ENCODE data around the gene LRRFIP1. TPM values are rescaled to one million over a fixed set of nuclear protein-coding genes. Genes with fewer than 3 reads are reported as not detected.

LRRFIP1 gene
- total and polyA plus RNA-seq, 2 of the 13 experiments (the other 11 are each of a cell fraction or from before 2014, with no cell fraction given): 15.9 to 40.5 TPM

DNA sequence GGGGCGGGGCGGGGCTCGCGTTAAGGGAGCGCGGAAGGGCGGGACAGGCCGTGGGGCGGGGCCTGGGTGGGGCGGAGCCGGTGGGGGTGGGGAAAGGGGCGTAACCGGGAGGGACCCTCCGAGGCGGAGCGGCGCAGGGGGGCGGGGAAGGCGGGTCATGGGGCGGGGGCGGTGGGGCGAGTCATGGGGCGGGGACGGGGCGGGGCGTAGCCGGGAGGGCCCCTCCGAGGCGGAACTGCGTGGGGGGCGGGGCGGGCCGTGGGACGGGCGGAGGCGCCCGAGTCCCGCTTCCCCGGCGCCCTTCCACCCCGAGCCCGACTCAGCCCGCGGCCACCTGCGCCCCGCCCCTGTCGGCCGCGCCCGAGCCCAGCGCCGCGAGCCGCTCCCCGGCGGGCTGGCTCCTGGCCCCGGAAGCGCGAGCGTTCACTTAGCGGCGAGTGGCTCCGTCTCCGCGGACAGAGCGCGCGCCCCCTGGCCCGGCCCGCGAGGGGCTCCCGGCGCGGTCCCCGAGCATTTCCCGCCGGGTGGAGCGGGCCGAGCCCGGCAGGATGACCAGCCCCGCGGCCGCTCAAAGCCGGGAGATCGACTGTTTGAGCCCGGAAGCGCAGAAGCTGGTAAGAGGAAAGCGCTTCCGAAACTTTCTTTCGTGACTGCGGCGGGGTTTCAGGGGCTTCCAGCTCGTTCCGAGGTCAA, 64.7 kb downstream of the LRRFIP1 start (continued):
- TF ChIP-seq ZNF749 (CRISPR knock-in tag; IDR thresholded peaks at IDR 0.05; ENCODE audit: borderline replicate concordance): no peak
- no peak for TF ChIP-seq ZNF34 (CRISPR knock-in tag; IDR thresholded peaks at IDR 0.05; ENCODE audit: borderline replicate concordance)
- TF ChIP-seq SAP130 (CRISPR knock-in tag; IDR thresholded peaks at IDR 0.05; ENCODE audit: low read depth): peak; percentile 80
- peak; percentile 28 for TF ChIP-seq ASH2L (IDR thresholded peaks at IDR 0.05; ENCODE audit: insufficient read length, low read depth, low read length)
- TF ChIP-seq KLF12 (CRISPR knock-in tag; IDR thresholded peaks at IDR 0.05; ENCODE audit: borderline replicate concordance): peak; percentile 89
- TF ChIP-seq MEIS1 (CRISPR knock-in tag; IDR thresholded peaks at IDR 0.05; ENCODE audit: borderline replicate concordance): 0 out of 2 replicates have a peak, but pooled peaks have one; percentile 70
- TF ChIP-seq SMARCC2 (IDR thresholded peaks at IDR 0.05): no peak
- 0 out of 2 replicates have a peak, but pooled peaks have one; percentile 81 for TF ChIP-seq ETS1 (CRISPR knock-in tag; IDR thresholded peaks at IDR 0.05)
- TF ChIP-seq ZNF12 (CRISPR knock-in tag; IDR thresholded peaks at IDR 0.05): no peak
- TF ChIP-seq, protein P1, sequence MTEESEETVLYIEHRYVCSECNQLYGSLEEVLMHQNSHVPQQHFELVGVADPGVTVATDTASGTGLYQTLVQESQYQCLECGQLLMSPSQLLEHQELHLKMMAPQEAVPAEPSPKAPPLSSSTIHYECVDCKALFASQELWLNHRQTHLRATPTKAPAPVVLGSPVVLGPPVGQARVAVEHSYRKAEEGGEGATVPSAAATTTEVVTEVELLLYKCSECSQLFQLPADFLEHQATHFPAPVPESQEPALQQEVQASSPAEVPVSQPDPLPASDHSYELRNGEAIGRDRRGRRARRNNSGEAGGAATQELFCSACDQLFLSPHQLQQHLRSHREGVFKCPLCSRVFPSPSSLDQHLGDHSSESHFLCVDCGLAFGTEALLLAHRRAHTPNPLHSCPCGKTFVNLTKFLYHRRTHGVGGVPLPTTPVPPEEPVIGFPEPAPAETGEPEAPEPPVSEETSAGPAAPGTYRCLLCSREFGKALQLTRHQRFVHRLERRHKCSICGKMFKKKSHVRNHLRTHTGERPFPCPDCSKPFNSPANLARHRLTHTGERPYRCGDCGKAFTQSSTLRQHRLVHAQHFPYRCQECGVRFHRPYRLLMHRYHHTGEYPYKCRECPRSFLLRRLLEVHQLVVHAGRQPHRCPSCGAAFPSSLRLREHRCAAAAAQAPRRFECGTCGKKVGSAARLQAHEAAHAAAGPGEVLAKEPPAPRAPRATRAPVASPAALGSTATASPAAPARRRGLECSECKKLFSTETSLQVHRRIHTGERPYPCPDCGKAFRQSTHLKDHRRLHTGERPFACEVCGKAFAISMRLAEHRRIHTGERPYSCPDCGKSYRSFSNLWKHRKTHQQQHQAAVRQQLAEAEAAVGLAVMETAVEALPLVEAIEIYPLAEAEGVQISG (CRISPR knock-in tag; IDR thresholded peaks at IDR 0.05): peak; percentile 74
- TF ChIP-seq HDAC2 (CRISPR knock-in tag; IDR thresholded peaks at IDR 0.05): no peak
- TF ChIP-seq ZNF18 (CRISPR knock-in tag; IDR thresholded peaks at IDR 0.05; ENCODE audit: insufficient replicate concordance): no peak
- peak; percentile 4; the same call in 1 of the 2 replicates for TF ChIP-seq STAG1 (CRISPR knock-in tag; IDR thresholded peaks at IDR 0.05)
- TF ChIP-seq, protein P2, sequence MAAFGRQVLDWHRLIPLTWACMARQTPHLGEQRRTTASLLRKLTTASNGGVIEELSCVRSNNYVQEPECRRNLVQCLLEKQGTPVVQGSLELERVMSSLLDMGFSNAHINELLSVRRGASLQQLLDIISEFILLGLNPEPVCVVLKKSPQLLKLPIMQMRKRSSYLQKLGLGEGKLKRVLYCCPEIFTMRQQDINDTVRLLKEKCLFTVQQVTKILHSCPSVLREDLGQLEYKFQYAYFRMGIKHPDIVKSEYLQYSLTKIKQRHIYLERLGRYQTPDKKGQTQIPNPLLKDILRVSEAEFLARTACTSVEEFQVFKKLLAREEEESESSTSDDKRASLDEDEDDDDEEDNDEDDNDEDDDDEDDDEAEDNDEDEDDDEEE (CRISPR knock-in tag; IDR thresholded peaks at IDR 0.05): no peak
- TF ChIP-seq GFI1 (CRISPR knock-in tag; IDR thresholded peaks at IDR 0.05; ENCODE audit: borderline replicate concordance): peak; percentile 32; the same call in 1 of the 2 replicates
- TF ChIP-seq NR2F2 (IDR thresholded peaks at IDR 0.05; ENCODE audit: borderline replicate concordance, low read depth): no peak
- 0 out of 2 replicates have a peak, but pooled peaks have one; percentile 4 for TF ChIP-seq ZBTB7A (CRISPR knock-in tag; IDR thresholded peaks at IDR 0.05)
- TF ChIP-seq RAD21 (CRISPR knock-in tag; IDR thresholded peaks at IDR 0.05): peak; percentile 64
- no peak for TF ChIP-seq ZNF326 (CRISPR knock-in tag; IDR thresholded peaks at IDR 0.05; ENCODE audit: borderline replicate concordance)
- TF ChIP-seq ZNF564 (CRISPR knock-in tag; IDR thresholded peaks at IDR 0.05): 0 out of 2 replicates have a peak, but pooled peaks have one; percentile 49
- TF ChIP-seq SP4 (CRISPR knock-in tag; IDR thresholded peaks at IDR 0.05): peak; percentile 88
- peak; percentile 14 for TF ChIP-seq ZNF331 (CRISPR knock-in tag; IDR thresholded peaks at IDR 0.05)
- no peak for TF ChIP-seq RFXANK (CRISPR knock-in tag; IDR thresholded peaks at IDR 0.05)
- TF ChIP-seq RAD51 (IDR thresholded peaks at IDR 0.05; ENCODE audit: borderline replicate concordance): no peak

Measured in HepG2 (cell line).